GM19468 (cell line): ENCODE measurements around the gene SLC7A1.

Experiments used
- ATAC-seq: cut with Tn5 transposase; IDR thresholded peaks from one replicate; pipeline ENCODE4 v1.9.1; 2021; ENCODE audit warnings: mild to moderate bottlenecking, moderate library complexity, moderate number of reproducible peaks; ENCODE audit not compliant: unreplicated experiment; ENCODE audit errors: extremely low read depth

The SLC7A1 gene

DNA sequence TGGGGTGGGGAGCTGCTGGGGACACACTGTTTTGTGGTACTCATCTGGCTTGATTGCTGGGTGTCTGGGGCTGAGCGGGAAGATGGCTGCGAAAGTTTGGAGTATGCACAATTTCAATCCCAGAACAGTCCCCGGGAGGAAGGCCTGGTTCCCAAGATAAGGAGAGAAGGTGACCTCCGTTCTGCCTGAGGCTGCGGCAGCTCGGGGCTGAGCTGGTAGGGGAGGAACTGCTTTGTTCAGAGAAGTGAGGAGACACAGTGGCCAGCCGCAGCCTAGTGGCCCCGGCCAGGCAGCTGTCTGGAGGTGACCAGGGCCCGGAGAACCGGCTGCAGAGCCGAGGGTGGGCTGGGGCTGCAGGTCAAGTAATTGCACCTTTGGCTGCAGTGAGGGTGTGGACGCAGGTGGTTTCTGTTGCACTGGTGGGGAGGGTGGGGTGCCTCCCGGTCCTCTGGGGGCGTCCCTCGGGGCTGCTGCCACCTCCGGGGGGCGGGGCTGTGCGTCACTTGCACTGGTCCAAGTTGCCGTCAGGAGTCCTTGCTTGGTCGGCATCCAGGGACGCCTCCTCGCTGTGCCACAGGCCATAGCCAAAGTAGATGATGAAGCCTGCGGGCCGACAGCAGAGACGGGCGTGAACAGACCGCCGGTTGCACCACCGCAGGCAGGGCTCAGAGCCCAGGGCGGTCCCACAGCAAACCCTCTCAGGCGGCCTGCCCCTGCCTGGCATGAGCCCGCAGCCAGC is 81.3 kb downstream of the SLC7A1 start:
- no peak for ATAC-seq

DNA sequence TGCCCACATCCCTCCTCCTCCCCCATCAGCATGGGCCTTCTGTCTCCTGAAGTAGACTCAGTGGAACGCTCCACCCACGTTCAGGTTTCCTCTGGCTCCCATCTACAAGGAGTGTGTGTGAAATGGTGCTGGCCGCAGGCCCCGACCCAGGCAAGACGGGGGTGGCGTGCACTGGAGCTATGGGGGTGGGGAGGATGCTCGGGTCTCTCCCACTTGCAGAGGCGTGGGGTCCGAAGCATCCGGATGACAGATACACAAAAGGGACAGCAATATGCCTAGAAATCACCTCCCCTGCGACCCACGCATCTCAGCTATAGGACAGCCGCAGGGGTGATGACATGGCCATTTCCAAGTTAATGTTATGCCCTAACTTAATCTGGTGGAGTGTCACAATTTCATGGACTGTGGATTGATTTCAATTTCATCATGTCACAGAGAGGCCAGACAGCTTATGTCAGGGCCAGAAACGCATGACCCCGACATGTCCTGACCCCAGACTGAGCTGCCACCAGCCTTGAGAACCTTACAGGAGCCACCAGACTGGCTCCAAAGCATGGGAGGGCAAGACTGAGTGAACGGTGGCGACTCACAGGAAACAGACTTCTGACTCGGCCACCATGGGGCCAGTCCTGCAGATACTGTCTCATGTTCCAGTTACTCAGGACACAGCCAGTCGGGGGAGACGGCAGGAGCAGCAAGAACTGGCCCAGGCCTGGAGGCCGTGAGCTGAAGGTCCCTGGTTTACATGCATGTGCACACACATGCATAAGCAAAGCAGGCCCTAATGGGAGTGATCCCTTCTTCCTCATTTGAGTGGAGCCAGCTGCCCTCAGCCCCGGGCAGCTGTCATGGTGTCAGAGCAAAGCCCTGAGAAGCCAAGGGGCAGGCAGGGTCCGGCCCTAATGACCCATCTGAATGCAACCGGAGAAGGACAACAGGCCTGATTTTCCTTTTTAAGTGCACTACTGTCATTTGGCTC is 82.2 kb downstream of the SLC7A1 start:
- no peak for ATAC-seq

GRCh38 chr13:29511980-29512379 is 83.5 kb downstream of the SLC7A1 start:
- ATAC-seq, result no peak

- ATAC-seq, result no peak
Observed at GRCh38 chr13:29511106-29511796, 84.2 kb downstream of the SLC7A1 start.

DNA sequence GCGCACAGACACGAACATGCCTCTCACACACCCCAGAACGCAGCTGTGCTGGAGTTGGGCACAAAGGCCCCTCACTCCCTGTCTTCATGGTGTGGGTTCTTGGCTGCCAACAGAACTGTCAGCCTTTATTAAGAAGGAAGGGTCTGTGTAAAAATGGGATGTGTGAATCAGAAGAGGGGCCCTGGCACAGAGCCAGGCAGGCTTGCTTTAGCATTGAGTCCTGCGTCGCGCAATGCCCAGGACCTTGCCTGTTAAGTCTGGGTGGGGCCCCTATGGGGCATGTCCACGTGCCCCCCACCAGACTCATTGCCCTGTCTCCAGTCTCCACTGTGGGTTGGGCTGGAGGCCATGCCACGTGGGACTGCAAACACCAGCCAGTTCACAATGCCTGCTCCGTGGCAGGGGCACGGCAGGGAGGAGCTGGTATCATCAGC is 84.8 kb downstream of the SLC7A1 start:
- ATAC-seq, result no peak

GRCh38 chr13:29509999-29510589 is 85.4 kb downstream of the SLC7A1 start:
- ATAC-seq, result no peak

DNA sequence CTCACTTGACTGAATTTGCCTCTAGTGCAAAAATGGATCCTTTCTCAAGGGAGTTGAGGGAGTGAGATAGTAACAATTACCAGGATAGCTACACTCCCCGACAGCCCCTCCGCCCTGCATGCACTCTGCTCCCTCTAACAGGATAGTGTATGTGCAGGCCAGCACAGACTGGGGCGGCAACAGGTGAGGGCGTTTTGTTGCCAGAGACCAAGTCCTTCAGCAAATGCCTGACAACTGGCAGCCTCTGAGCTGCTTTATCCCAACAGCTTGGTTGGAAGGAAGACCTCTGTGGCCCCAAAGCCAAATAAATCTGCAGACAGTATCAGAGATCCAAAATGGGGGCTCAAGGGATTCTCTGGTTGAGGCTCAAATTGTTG is 86.6 kb downstream of the SLC7A1 start:
- ATAC-seq, result no peak

GRCh38 chr13:29508130-29508875 is 87.2 kb downstream of the SLC7A1 start:
- no peak for ATAC-seq

DNA sequence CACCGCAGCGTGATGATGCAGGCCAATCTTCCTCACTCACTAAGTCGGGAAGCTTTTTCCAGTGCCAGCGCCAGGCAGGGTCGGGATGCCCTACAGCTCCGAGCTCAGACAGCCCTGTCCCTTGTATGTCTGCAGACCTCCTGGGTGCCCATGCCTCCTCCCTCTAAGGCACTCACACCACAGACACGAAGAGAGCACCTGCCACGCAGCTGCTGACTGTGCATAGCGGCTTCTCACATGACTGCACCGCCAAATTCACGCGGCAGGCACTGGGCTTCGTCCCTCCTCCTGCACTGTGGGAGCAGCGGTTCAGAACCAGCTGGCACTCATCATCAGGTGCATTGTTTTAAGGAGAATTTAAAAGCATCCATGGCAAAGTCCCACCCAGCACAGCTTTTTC is 88.1 kb downstream of the SLC7A1 start:
- no peak for ATAC-seq

- no peak for ATAC-seq
Observed at GRCh38 chr13:29505950-29506349, 89.5 kb downstream of the SLC7A1 start.

- ATAC-seq, result no peak
Observed at GRCh38 chr13:29505511-29505910, 90.0 kb downstream of the SLC7A1 start.

GRCh38 chr13:29504691-29505090 is 90.8 kb downstream of the SLC7A1 start:
- ATAC-seq, result no peak

DNA sequence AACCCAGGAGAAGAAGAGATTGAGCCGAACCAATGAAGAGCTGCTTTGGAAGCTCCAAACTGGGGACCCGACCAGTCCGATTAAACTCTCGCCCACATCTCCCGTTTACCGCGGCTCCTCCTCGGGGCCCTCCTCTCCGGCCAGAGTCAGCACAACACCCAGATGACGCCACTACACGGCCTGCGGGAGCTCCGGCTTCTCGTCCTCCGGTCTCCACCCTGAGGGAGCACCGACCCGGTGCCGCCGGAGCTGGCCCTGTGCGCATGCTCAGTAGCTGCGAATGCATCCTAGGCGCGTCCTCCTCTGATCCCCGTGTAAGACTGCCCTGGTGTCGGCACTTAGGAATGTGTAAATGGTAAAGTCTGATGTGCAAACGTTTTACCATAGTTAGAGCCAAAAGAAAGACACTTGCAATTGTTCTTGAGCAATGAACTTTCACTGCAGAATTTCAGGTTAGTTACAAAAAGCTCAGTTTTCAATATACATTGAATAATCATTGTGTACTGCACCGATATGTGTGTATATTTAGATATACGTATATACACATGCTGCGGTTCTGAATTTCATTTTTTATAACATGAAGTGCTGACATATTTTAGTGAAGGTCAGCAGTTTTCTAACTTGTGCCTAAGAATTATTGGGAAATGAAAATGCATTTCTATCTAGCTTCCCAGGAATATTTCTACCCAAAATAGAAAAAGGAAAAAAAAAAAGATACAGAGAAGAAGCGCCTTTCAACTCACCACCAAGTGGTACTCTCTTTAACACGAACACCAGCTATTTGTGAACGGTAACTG is 92.2 kb downstream of the SLC7A1 start:
- no peak for ATAC-seq

DNA sequence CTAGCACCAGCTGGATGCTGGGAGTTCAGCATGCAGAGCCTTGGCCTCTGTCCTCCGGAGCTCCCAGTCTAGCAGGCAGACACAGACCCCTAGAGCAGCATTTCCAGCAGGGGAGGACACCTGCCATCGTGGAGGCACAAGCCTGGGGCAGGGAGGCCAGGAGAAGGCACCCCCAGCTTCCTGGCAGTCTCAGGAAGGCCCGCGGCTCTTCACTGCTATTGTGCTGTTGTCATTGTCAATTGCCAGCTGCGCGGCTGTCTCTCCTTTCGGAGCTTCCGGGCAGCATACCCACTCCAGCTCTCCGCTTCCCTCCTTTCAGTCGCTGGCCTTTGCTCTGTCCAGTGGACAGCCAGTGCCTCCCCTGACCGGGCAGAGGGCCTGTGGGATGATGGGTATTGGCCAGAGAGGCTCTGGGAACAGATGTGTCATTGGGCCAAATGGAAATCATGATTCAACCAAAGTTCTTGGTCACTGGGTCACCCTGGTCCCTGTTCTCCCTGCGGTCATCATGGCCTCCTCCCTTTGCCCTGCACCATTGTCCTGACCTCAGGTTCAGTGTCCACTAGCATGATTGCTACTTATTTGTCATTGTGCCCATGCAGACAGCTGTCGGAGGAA is 93.0 kb downstream of the SLC7A1 start:
- ATAC-seq, result no peak

DNA sequence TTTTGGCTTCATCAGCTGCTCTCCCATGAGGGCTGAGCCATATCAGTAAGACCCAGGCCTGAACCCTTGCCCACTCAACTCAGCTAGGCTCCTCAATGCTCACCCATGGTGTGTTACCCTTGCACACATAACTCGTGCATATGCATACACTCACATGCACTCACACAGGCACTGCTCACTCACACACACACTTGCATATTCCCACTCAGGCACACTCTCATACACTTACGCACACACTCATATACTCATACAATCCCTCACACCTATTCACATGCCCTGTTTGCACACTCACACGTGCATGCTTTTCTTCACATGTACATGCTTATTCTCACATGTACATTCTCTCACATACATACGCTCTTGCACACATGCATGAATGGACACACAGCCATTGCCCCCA is 93.8 kb downstream of the SLC7A1 start:
- ATAC-seq, result no peak

DNA sequence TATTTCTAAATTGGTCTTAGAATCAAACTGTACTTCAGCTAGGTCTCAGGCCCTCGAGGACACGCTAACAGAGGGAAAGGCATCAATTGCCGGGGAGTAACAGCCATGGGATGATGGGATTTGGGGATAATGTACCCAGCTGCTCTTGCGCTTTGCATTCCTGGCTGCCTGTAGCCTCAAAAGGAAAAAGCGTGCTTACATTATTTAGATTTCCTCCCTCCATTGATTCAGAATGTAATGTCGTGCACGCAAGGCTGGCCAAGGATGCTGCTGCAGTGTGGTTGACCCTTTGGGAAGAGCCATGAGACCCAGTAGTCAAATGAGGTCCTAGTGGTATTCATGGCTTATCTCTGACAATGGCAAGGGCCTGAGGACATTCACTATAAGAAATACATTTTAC is 95.1 kb downstream of the SLC7A1 start:
- no peak for ATAC-seq

DNA sequence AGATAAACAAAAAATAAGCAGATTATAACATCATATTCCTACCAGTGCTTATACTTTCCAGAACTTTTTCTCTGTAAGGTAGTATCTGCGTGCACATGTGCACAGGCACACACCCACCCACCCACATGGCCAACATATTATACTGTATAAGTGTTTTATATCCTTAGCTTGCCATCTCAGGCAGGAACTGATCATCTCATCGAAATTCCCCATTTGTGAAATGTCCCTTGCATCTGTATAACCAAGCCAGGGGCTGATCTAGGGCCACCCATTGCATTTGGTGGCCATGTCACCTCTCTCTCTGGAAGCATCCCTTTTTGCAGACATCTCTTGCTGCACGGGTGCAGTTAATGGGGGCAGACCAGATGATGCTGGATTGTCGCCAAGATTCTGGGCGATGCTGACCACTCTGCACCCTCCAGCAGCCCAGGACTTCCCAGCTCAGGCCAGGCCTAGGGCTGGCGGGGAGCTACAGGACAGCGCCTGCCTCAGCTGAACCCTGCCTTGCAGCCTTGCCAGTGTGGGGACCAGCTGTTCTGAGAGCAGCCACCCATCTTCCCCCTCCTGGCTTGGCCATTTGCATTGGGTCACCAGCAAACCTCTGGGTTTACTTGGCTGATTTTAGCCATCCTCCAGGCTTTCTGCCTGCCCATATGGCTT is 95.9 kb downstream of the SLC7A1 start:
- no peak for ATAC-seq

DNA sequence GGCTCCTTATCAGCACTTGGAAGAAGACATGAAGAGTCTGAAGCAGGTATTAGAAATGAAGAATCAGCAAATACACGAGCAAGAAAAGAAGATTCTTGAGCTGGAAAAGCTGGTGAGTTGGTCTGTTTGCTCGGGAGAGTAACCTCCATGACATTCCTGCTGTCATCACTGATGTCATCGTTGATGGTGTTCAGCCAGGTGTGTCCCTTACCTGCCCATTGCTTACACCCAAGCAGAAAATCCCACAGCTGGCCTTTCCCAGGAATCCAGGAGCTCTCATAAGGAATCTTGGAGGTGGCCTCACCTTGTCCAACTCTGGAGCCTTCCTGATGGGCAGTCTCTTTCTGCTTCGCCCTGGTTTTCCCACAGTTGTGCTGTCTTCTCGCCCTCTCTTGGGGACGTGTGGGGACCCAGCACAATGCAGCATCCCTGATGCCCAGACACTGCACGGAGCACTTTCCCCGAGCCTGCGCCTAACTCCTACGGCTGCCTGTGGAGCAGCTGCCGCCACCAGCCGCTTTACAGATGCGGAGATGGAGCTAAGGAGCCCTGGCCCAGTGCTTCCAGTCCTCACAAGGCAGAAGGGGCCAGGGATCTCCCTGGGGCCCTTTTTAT is 97.0 kb downstream of the SLC7A1 start:
- ATAC-seq, result no peak
